Endodermal cell (in vitro differentiated cells): Measurements from ENCODE around the gene ZC3H6. TPM values are rescaled to one million over a fixed set of nuclear protein-coding genes. Genes with fewer than 3 reads are reported as not detected.

Experiments
- DNase-seq: peaks from one replicate; pipeline ENCODE4 v3.0.0-alpha.2; 2017
- H3K27ac ChIP-seq: 2 replicates; pipeline ENCODE4 v1.5.1; 2013; ENCODE audit warnings: mild to moderate bottlenecking, low read depth, low read length, moderate library complexity
- H3K27me3 ChIP-seq: 2 replicates; pipeline ENCODE4 v1.6.1; 2013; ENCODE audit warnings: mild to moderate bottlenecking, low read length, moderate library complexity; ENCODE audit not compliant: insufficient read depth, control insufficient read depth, poor library complexity, severe bottlenecking
- H3K36me3 ChIP-seq: 2 replicates; pipeline ENCODE4 v1.7.0; 2013; ENCODE audit warnings: mild to moderate bottlenecking, low read length, moderate library complexity; ENCODE audit not compliant: control insufficient read depth, insufficient read depth
- H3K4me1 ChIP-seq: one replicate; pipeline ENCODE4 v1.7.0; 2013; ENCODE audit warnings: low read length; ENCODE audit not compliant: control insufficient read depth, insufficient read depth
- H3K4me3 ChIP-seq: 2 replicates; pipeline ENCODE4 v1.5.1; 2013; ENCODE audit warnings: mild to moderate bottlenecking, low read length, moderate library complexity
- H3K9ac ChIP-seq: 2 replicates; pipeline ENCODE4 v1.6.1; 2013; ENCODE audit warnings: mild to moderate bottlenecking, low read length, moderate library complexity; ENCODE audit not compliant: poor library complexity, severe bottlenecking; ENCODE audit errors: extremely low read depth
- H3K9me3 ChIP-seq: 2 replicates; pipeline ENCODE4 v1.6.1; 2013; ENCODE audit warnings: mild to moderate bottlenecking, low read length, moderate library complexity; ENCODE audit not compliant: control insufficient read depth
- H3K27ac Mint-ChIP-seq: 2 replicates; pipeline ENCODE4 v1.8.0; 2020; ENCODE audit warnings: mixed read lengths
- H3K27me3 Mint-ChIP-seq: 2 replicates; pipeline ENCODE4 v1.8.0; 2021; ENCODE audit warnings: mild to moderate bottlenecking, mixed read lengths; ENCODE audit not compliant: insufficient read depth
- H3K36me3 Mint-ChIP-seq: 2 replicates; pipeline ENCODE4 v1.8.0; 2020; ENCODE audit warnings: low read depth, mixed read lengths
- H3K4me1 Mint-ChIP-seq: 2 replicates; pipeline ENCODE4 v1.8.0; 2020; ENCODE audit warnings: mixed read lengths
- H3K4me3 Mint-ChIP-seq: 2 replicates; pipeline ENCODE4 v1.8.0; 2020; ENCODE audit warnings: mild to moderate bottlenecking, moderate library complexity, mixed read lengths
- H3K9me3 Mint-ChIP-seq: 2 replicates; pipeline ENCODE4 v1.8.0; 2020; ENCODE audit warnings: mild to moderate bottlenecking, mixed read lengths
- WGBS, 2 experiments: methylation state at CpG; one replicate each; pipeline versions ENCODE4 v1.1.5 to v1.1.7; 2013; ENCODE audit warnings: missing lambda C conversion rate in 2 of 2, mixed read lengths in 1 of 2; ENCODE audit not compliant: insufficient coverage in 1 of 2, insufficient read length in 1 of 2; 5-methylcytosine and 5-hydroxymethylcytosine counted together
- total RNA-seq, 2 donors: library from RNA; stranded (reverse); fragmentation: NEBNext Ultra II Directional in 1 of 2; extraction: Animal tissue kit (Norgen Biotek cat#: 25700) in 1 of 2; gene quantifications; 2 replicates in 1 of 2; 3 replicates in 1 of 2; pipeline ENCODE4 v1.2.1, GENCODE V29; 2021
- TF ChIP-seq, protein P1 (sequence below): fragments of 200-600 bp; sonication (generic); conservative IDR thresholded peaks from 2 replicates; pipeline ENCODE4 v1.5.0; 2021; ENCODE audit warnings: antibody characterized with exemption, mild to moderate bottlenecking

The ZC3H6 gene
- total RNA-seq, 2 donors from 2014 or later = 8.0 to 21.5 TPM

DNA sequence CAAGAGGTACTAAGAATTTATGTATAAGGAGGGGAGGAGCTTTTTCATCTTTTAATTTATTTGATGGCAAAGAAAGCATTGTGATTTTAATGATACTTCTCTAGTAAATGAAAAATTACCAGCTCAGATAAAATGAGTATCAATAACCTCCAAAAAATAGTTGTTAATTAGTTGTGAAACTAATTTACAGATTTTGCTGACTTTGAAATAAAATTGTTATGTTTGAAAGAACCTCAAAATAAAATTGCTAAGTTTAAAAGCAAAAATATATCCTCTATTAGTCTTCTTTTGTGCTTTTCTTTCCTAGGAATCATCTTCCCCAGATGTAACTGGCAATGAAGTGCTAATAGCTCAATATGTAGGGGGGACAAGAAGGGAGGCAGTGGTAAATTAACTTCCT, 36.5 kb downstream of the ZC3H6 start:
- H3K27me3 Mint-ChIP-seq = no peaks in the 10 kb centered on the region
- no peaks in the 10 kb centered on the region for H3K9me3 ChIP-seq
- H3K4me3 Mint-ChIP-seq = no peak overlapping the region
- no peaks in the 10 kb centered on the region for H3K36me3 ChIP-seq
- H3K27me3 ChIP-seq = no peaks in the 10 kb centered on the region
- TF ChIP-seq, protein P1, sequence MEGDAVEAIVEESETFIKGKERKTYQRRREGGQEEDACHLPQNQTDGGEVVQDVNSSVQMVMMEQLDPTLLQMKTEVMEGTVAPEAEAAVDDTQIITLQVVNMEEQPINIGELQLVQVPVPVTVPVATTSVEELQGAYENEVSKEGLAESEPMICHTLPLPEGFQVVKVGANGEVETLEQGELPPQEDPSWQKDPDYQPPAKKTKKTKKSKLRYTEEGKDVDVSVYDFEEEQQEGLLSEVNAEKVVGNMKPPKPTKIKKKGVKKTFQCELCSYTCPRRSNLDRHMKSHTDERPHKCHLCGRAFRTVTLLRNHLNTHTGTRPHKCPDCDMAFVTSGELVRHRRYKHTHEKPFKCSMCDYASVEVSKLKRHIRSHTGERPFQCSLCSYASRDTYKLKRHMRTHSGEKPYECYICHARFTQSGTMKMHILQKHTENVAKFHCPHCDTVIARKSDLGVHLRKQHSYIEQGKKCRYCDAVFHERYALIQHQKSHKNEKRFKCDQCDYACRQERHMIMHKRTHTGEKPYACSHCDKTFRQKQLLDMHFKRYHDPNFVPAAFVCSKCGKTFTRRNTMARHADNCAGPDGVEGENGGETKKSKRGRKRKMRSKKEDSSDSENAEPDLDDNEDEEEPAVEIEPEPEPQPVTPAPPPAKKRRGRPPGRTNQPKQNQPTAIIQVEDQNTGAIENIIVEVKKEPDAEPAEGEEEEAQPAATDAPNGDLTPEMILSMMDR = no peak
- no peak overlapping the region for H3K4me3 ChIP-seq
- no peaks in the 10 kb centered on the region for H3K9me3 Mint-ChIP-seq
- no peak for DNase-seq
- H3K27ac ChIP-seq = no peak overlapping the region
- H3K4me1 Mint-ChIP-seq = no peaks in the 10 kb centered on the region
- peaks cover 4% of the 10 kb centered on the region for H3K36me3 Mint-ChIP-seq
- H3K4me1 ChIP-seq = no peaks in the 10 kb centered on the region
- H3K9ac ChIP-seq = no peak overlapping the region
- no peak overlapping the region for H3K27ac Mint-ChIP-seq

DNA sequence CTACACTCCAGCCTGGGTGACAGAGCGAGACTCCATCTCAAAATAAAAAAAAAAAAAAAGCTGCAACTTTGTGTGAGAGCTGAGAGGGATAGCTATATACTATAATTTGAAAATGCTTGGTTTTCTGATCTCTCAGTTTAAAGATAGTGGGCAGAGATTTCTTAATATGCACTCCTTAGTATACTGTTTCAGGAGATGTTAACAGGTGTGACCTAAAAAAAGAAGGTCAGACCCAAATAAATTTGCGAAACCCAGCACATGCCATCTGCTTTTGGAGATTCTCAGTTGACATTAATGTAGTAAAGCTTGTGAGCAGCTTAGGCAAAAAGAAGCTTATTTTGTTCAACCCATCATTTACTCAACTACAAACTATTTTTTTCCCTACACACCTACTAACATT, 37.4 kb downstream of the ZC3H6 start:
- H3K4me3 Mint-ChIP-seq = no peak overlapping the region
- DNase-seq = no peak
- TF ChIP-seq, protein P1 = no peak
- no peaks in the 10 kb centered on the region for H3K9me3 ChIP-seq
- H3K36me3 ChIP-seq = no peaks in the 10 kb centered on the region
- H3K4me3 ChIP-seq = no peak overlapping the region
- H3K9ac ChIP-seq = no peak overlapping the region
- H3K27me3 Mint-ChIP-seq = no peaks in the 10 kb centered on the region
- H3K9me3 Mint-ChIP-seq = no peaks in the 10 kb centered on the region
- WGBS, 2 experiments = 100% methylated on average over 1 to 2 of the region's 2 CpGs
- H3K27ac ChIP-seq = no peak overlapping the region
- H3K36me3 Mint-ChIP-seq = peaks cover 4% of the 10 kb centered on the region
- no peaks in the 10 kb centered on the region for H3K4me1 ChIP-seq
- no peaks in the 10 kb centered on the region for H3K27me3 ChIP-seq
- no peaks in the 10 kb centered on the region for H3K4me1 Mint-ChIP-seq
- H3K27ac Mint-ChIP-seq = no peak overlapping the region

DNA sequence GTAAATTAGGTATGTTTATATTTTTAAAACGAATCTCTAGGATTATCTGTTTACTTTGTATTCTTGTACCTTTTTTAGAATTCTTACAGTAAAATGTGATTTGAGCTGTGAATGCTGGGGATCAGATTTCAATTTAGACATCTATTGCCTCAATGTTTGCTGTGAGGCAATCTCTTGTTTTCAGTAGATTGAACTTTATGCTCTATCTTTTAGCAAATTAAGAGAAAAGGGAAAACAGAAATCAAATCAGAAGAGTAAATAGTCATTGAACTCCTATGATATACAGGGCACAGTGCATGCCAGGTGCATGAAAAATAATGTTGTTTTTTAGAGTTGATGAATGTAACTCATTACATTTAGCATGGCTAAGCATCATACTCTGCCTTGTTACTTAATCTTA, 39.5 kb downstream of the ZC3H6 start:
- no peaks in the 10 kb centered on the region for H3K9me3 ChIP-seq
- TF ChIP-seq, protein P1 = no peak
- WGBS, 2 experiments = 80 to 100% methylated on average over 1 of the region's 1 CpG

More for the DNA sequence above, 39.5 kb downstream of the ZC3H6 start:
- H3K36me3 Mint-ChIP-seq = peaks cover 4% of the 10 kb centered on the region
- H3K4me1 Mint-ChIP-seq = no peaks in the 10 kb centered on the region
- Histone ChIP-seq H3K27ac (no peak overlapping the region), H3K9ac (no peak overlapping the region), H3K36me3 (no peaks in the 10 kb centered on the region), H3K4me1 (no peaks in the 10 kb centered on the region), H3K4me3 (no peak overlapping the region), H3K27me3 (no peaks in the 10 kb centered on the region)
- H3K4me3 Mint-ChIP-seq = no peak overlapping the region
- no peaks in the 10 kb centered on the region for H3K9me3 Mint-ChIP-seq
- DNase-seq = no peak
- H3K27me3 Mint-ChIP-seq = no peaks in the 10 kb centered on the region
- H3K27ac Mint-ChIP-seq = no peak overlapping the region
